H9 (cell line): ENCODE measurements around the gene PDXP. TPM values are rescaled to one million over a fixed set of nuclear protein-coding genes. Genes with fewer than 3 reads are reported as not detected.
A peak's percentile ranks its signal among the peaks of the same experiment; 100 is the strongest.

Experiments
- DNase-seq: peaks from one replicate; pipeline ENCODE4 v3.0.0-alpha.2; 2017
- H2AFZ ChIP-seq: one replicate; pipeline ENCODE4 v1.6.1; 2013; ENCODE audit warnings: mild to moderate bottlenecking, low read length, control low read depth, moderate library complexity
- H2AK5ac ChIP-seq: 2 replicates; pipeline ENCODE4 v1.6.1; 2013; ENCODE audit warnings: low read length, control low read depth, mixed read lengths; ENCODE audit not compliant: insufficient read length
- H2BK120ac ChIP-seq: one replicate; pipeline ENCODE4 v1.6.1; 2013; ENCODE audit warnings: low read depth, mild to moderate bottlenecking, low read length, control low read depth, inconsistent platforms; ENCODE audit not compliant: poor library complexity, severe bottlenecking
- H2BK12ac ChIP-seq: 2 replicates; pipeline ENCODE4 v1.6.1; 2013; ENCODE audit warnings: low read length, control low read depth, mixed read lengths, low read depth; ENCODE audit not compliant: insufficient read length
- H2BK15ac ChIP-seq: 2 replicates; pipeline ENCODE4 v1.6.1; 2013; ENCODE audit warnings: low read depth, low read length, control low read depth
- H2BK20ac ChIP-seq: one replicate; pipeline ENCODE4 v1.6.1; 2013; ENCODE audit warnings: low read depth, mild to moderate bottlenecking, low read length, control low read depth, inconsistent platforms; ENCODE audit not compliant: poor library complexity, severe bottlenecking
- H2BK5ac ChIP-seq: 2 replicates; pipeline ENCODE4 v1.6.1; 2013; ENCODE audit warnings: low read length, control low read depth, mixed read lengths; ENCODE audit not compliant: insufficient read length
- H3K14ac ChIP-seq: 2 replicates; pipeline ENCODE4 v1.6.1; 2013; ENCODE audit warnings: low read length, control low read depth; ENCODE audit not compliant: insufficient read depth
- H3K18ac ChIP-seq: 2 replicates; pipeline ENCODE4 v1.6.1; 2013; ENCODE audit warnings: low read depth, mild to moderate bottlenecking, mixed read lengths, low read length, control low read depth; ENCODE audit not compliant: insufficient read length
- H3K23ac ChIP-seq: 2 replicates; pipeline ENCODE4 v1.6.1; 2013; ENCODE audit warnings: low read length, control low read depth, mixed read lengths, low read depth; ENCODE audit not compliant: insufficient read length
- H3K23me2 ChIP-seq: 2 replicates; pipeline ENCODE4 v1.6.1; 2013; ENCODE audit warnings: low read depth, mild to moderate bottlenecking, mixed read lengths, low read length, control low read depth; ENCODE audit not compliant: insufficient read length, poor library complexity, severe bottlenecking
- H3K27ac ChIP-seq: 2 replicates; pipeline ENCODE4 v1.5.1; 2013; ENCODE audit warnings: low read length, control low read depth, mixed read lengths, low read depth; ENCODE audit not compliant: insufficient read length
- H3K27me3 ChIP-seq: 2 replicates; pipeline ENCODE4 v1.6.1; 2013; ENCODE audit warnings: low read length, control low read depth, inconsistent platforms; ENCODE audit not compliant: insufficient read depth
- H3K4ac ChIP-seq: 2 replicates; pipeline ENCODE4 v1.6.1; 2013; ENCODE audit warnings: low read depth, mild to moderate bottlenecking, control low read depth, inconsistent platforms, low read length, moderate library complexity
- H3K4me1 ChIP-seq: 2 replicates; pipeline ENCODE4 v1.6.1; 2013; ENCODE audit warnings: low read length, control low read depth, inconsistent platforms; ENCODE audit not compliant: insufficient read depth
- H3K4me2 ChIP-seq: 2 replicates; pipeline ENCODE4 v1.6.1; 2013; ENCODE audit warnings: low read length, control low read depth, mixed read lengths; ENCODE audit not compliant: insufficient read length, insufficient read depth
- H3K56ac ChIP-seq: 2 replicates; pipeline ENCODE4 v1.6.1; 2013; ENCODE audit warnings: low read depth, mild to moderate bottlenecking, mixed read lengths, low read length, control low read depth; ENCODE audit not compliant: insufficient read length
- H3K79me1 ChIP-seq: 2 replicates; pipeline ENCODE4 v1.6.1; 2013; ENCODE audit warnings: low read depth, mild to moderate bottlenecking, moderate library complexity, low read length, control low read depth, inconsistent platforms; ENCODE audit not compliant: insufficient read depth, poor library complexity, severe bottlenecking
- H3K79me2 ChIP-seq: 2 replicates; pipeline ENCODE4 v1.6.1; 2013; ENCODE audit warnings: low read length, control low read depth, inconsistent platforms; ENCODE audit not compliant: insufficient read depth
- H3K9ac ChIP-seq: 2 replicates; pipeline ENCODE4 v1.6.1; 2013; ENCODE audit warnings: low read length, control low read depth, mixed read lengths; ENCODE audit not compliant: insufficient read length; ENCODE audit errors: extremely low read depth
- H3K9me3 ChIP-seq: one replicate; pipeline ENCODE4 v1.6.1; 2013; ENCODE audit warnings: low read depth, low read length, inconsistent platforms; ENCODE audit not compliant: control insufficient read depth
- H3T11ph ChIP-seq: one replicate; pipeline ENCODE4 v1.6.1; 2013; ENCODE audit warnings: mild to moderate bottlenecking, low read length, control low read depth, inconsistent platforms
- H4K20me1 ChIP-seq: one replicate; pipeline ENCODE4 v1.6.1; 2013; ENCODE audit not compliant: control insufficient read depth, insufficient read length, insufficient read depth
- H4K5ac ChIP-seq: 2 replicates; pipeline ENCODE4 v1.6.1; 2013; ENCODE audit warnings: low read depth, mild to moderate bottlenecking, mixed read lengths, low read length, control low read depth; ENCODE audit not compliant: insufficient read length
- H4K8ac ChIP-seq: replicated peaks from 2 replicates; pipeline ENCODE4 v1.6.1; 2013; ENCODE audit warnings: low read length, control low read depth, mixed read lengths, low read depth; ENCODE audit not compliant: insufficient read length
- H4K91ac ChIP-seq: 2 replicates; pipeline ENCODE4 v1.6.1; 2013; ENCODE audit warnings: low read depth, mild to moderate bottlenecking, moderate library complexity, mixed read lengths, low read length, control low read depth; ENCODE audit not compliant: insufficient read length
- H3K27ac Mint-ChIP-seq, 3 experiments: 2 replicates in 2 of 3; 3 replicates in 1 of 3; pipeline ENCODE4 v1.8.0; 2020 to 2021; ENCODE audit warnings: mixed read lengths in 3 of 3, mild to moderate bottlenecking in 1 of 3, moderate library complexity in 1 of 3
- H3K27me3 Mint-ChIP-seq: 2 replicates; pipeline ENCODE4 v1.8.0; 2021; ENCODE audit warnings: low read depth, mild to moderate bottlenecking, moderate library complexity, mixed read lengths
- H3K36me3 Mint-ChIP-seq, 3 experiments: 2 replicates in 2 of 3; 3 replicates in 1 of 3; pipeline ENCODE4 v1.8.0; 2020 to 2021; ENCODE audit warnings: low read depth in 3 of 3, mixed read lengths in 3 of 3; ENCODE audit not compliant: insufficient read depth in 1 of 3
- H3K4me1 Mint-ChIP-seq, 2 experiments: 2 replicates each; pipeline ENCODE4 v1.8.0; 2020; ENCODE audit warnings: mixed read lengths in 2 of 2
- H3K4me3 Mint-ChIP-seq, 2 experiments: 2 replicates in 1 of 2; 3 replicates in 1 of 2; pipeline ENCODE4 v1.8.0; 2020 to 2021; ENCODE audit warnings: mild to moderate bottlenecking in 2 of 2, mixed read lengths in 2 of 2, moderate library complexity in 1 of 2
- H3K9me3 Mint-ChIP-seq, 2 experiments: 2 replicates in 1 of 2; 3 replicates in 1 of 2; pipeline ENCODE4 v1.8.0; 2020; ENCODE audit warnings: mild to moderate bottlenecking in 2 of 2, mixed read lengths in 2 of 2, moderate library complexity in 1 of 2
- CTCF ChIP-seq: fragments of 200-600 bp; sonication (generic); conservative IDR thresholded peaks from 3 replicates; pipeline ENCODE4 v1.8.0; 2021; ENCODE audit warnings: antibody characterized with exemption, mild to moderate bottlenecking
- WGBS: extraction: QIAGEN DNeasy Blood & Tissue Kit; methylation state at CpG from one replicate; pipeline ENCODE4 v1.1.7; 2013; ENCODE audit warnings: missing lambda C conversion rate, low lambda C conversion rate, mixed read lengths; ENCODE audit not compliant: insufficient read length; ENCODE audit errors: extremely low coverage; 5-methylcytosine and 5-hydroxymethylcytosine counted together
- total RNA-seq: library from RNA; stranded (reverse); gene quantifications from 2 replicates; pipeline ENCODE4 v1.2.1, GENCODE V29; 2021

PDXP gene
- total RNA-seq, 1 experiment from 2014 or later: 41.0 TPM

- H2AFZ ChIP-seq: no peak overlapping the region
- peaks cover 10% of the 10 kb centered on the region for H3K23me2 ChIP-seq
- no peaks in the 10 kb centered on the region for H3K4me1 ChIP-seq
- H3K79me1 ChIP-seq: peaks cover 3% of the 10 kb centered on the region
- no peak overlapping the region for H3K4ac ChIP-seq
- H4K8ac ChIP-seq: no peak overlapping the region
- H4K91ac ChIP-seq: no peak overlapping the region
- H3K27me3 ChIP-seq: no peaks in the 10 kb centered on the region
- H3K14ac ChIP-seq: no peak overlapping the region
- H3K9ac ChIP-seq: no peak overlapping the region
- peaks cover 1% of the 10 kb centered on the region for H3K27me3 Mint-ChIP-seq
- no peak overlapping the region for H2BK20ac ChIP-seq
- no peaks in the 10 kb centered on the region for H4K20me1 ChIP-seq
- no peak overlapping the region for H4K5ac ChIP-seq
- peak overlapping the region; percentile 91 to 93 for H3K4me3 Mint-ChIP-seq
- H3K79me2 ChIP-seq: no peaks in the 10 kb centered on the region; the same call in 1 of the 2 replicates
- H3K9me3 ChIP-seq: no peaks in the 10 kb centered on the region
- no peak overlapping the region for H3K4me2 ChIP-seq
- H3K4me1 Mint-ChIP-seq: peaks cover 16 to 17% of the 10 kb centered on the region in 2 experiments
- H3T11ph ChIP-seq: no peak overlapping the region
- H2BK5ac ChIP-seq: no peak overlapping the region
- H3K27ac ChIP-seq: no peak overlapping the region
- H2AK5ac ChIP-seq: no peak overlapping the region
- no peak overlapping the region for H2BK12ac ChIP-seq
- H2BK15ac ChIP-seq: no peak overlapping the region
- H3K23ac ChIP-seq: no peak overlapping the region
- no peaks in the 10 kb centered on the region for H3K9me3 Mint-ChIP-seq
- no peak overlapping the region for H2BK120ac ChIP-seq
- TF ChIP-seq CTCF: no peak
- no CpG with 5 or more reads among the region's 15 CpGs for WGBS
- H3K56ac ChIP-seq: no peak overlapping the region
- H3K27ac Mint-ChIP-seq: no peak overlapping the region
- DNase-seq: no peak
- H3K36me3 Mint-ChIP-seq: peaks cover 4 to 10% (median 9%) of the 10 kb centered on the region in 3 experiments; a peak in 5 of 7 replicates
- no peak overlapping the region for H3K18ac ChIP-seq
These were observed 47.9 kb upstream of the PDXP start for GRCh38 chr22:37610480-37611129.
